ENCODE results near the gene MYH16.

Gene MYH16

GRCh38 chr7:99249985-99250575 is 22.6 kb upstream of the MYH16 start:
- Mint-ChIP-seq H3K27ac (no peak overlapping the region), H3K4me1 (ENCODE audit: low read depth) (no peaks in the 10 kb centered on the region), H3K4me3 (no peak overlapping the region), H3K36me3 (no peaks in the 10 kb centered on the region), H3K9me3 (ENCODE audit: low read depth) (no peaks in the 10 kb centered on the region), H3K27me3 (peaks cover 3% of the 10 kb centered on the region)

DNA sequence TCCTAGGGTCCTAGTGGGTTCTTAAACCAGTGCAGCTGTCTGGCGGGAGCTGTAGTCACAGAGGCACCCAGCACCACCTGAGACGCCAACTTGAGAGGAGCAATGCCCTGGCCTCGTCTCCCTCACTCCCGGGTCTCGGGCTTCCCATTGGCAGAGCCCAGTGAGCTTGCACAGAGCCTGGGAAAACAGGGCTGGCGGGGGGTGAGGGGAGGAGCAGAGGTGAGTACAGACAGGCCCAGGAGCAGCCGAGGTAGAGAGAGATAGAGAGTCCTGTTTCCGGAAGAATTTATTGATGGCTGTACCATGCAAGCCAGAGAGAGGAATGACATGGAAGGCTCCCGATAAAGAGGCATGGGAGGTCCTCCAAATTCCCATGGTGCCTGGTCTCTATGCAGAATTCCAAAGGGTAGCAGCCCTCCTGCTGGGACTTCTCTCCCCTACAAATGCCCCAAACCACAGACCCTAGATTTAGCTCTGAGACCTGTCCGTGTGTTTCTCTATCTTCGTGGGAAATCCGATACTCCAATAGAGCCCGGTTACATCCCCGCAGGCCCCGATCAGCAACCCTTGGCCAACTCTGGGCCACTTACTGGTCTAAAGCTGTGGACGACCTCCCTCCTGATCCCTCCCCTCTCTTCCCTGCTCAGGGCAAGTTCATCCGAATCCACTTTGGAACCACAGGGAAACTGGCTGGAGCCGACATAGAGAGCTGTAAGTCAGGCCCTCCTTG is 20.3 kb upstream of the MYH16 start:
- H3K27ac Mint-ChIP-seq = no peak overlapping the region
- no peak overlapping the region for H3K4me3 Mint-ChIP-seq
- peaks cover 2% of the 10 kb centered on the region for H3K27me3 Mint-ChIP-seq
- no peaks in the 10 kb centered on the region for H3K36me3 Mint-ChIP-seq
- H3K9me3 Mint-ChIP-seq (ENCODE audit: low read depth) = no peaks in the 10 kb centered on the region
- no peaks in the 10 kb centered on the region for H3K4me1 Mint-ChIP-seq (ENCODE audit: low read depth)

DNA sequence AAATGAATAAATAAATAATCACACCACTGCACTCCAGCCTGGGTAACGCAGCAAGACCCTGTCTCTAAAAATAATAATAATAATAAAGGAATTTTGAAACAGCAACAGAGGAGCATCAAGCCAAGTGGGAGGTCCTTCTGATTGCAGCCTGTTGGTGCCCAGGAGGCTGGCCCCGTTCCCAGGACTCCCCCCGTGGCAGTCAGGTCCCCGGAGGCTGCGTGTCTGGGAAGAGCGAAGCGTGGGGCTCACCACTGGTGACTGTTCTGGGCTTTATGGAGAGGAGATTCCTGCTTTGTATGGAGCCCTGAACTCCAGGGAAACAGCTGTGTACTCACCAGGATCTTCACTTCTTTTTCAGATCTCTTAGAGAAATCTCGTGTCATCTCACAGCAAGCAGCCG is 19.3 kb upstream of the MYH16 start:
- Mint-ChIP-seq H3K36me3 (no peaks in the 10 kb centered on the region), H3K4me1 (ENCODE audit: low read depth) (no peaks in the 10 kb centered on the region), H3K9me3 (ENCODE audit: low read depth) (no peaks in the 10 kb centered on the region), H3K27ac (no peak overlapping the region), H3K4me3 (no peak overlapping the region), H3K27me3 (peaks cover 2% of the 10 kb centered on the region)

DNA sequence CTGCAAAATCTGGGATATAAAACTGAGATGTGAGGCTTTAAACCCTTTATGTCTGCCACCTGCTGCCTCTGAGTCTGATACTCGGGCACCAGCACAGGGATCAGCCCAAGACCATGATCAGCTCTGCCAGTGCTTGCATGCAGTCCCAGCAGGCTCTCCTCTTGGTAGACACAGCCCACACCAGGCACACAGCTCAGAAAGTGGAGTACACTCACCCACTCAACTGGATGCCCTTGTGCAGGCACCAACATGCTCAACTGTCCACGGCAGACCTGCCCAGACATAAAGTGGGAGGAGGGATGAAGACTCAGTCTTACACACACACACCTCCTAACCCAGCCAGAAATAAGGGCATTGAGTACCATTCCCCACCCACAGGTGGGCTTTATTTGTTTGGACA is 18.2 kb upstream of the MYH16 start:
- H3K9me3 Mint-ChIP-seq (ENCODE audit: low read depth) = no peaks in the 10 kb centered on the region
- H3K4me1 Mint-ChIP-seq (ENCODE audit: low read depth) = no peaks in the 10 kb centered on the region
- H3K27ac Mint-ChIP-seq = no peak overlapping the region
- H3K27me3 Mint-ChIP-seq = no peaks in the 10 kb centered on the region
- no peak overlapping the region for H3K4me3 Mint-ChIP-seq
- no peaks in the 10 kb centered on the region for H3K36me3 Mint-ChIP-seq

- Mint-ChIP-seq H3K36me3 (no peaks in the 10 kb centered on the region), H3K4me1 (ENCODE audit: low read depth) (no peaks in the 10 kb centered on the region), H3K27ac (no peak overlapping the region), H3K4me3 (no peak overlapping the region), H3K9me3 (ENCODE audit: low read depth) (no peaks in the 10 kb centered on the region), H3K27me3 (no peaks in the 10 kb centered on the region)
Measured at GRCh38 chr7:99255463-99255862, 17.2 kb upstream of the MYH16 start.

GRCh38 chr7:99257065-99257464 is 15.6 kb upstream of the MYH16 start:
- no peak overlapping the region for H3K27ac Mint-ChIP-seq
- no peaks in the 10 kb centered on the region for H3K9me3 Mint-ChIP-seq (ENCODE audit: low read depth)
- H3K36me3 Mint-ChIP-seq = no peaks in the 10 kb centered on the region
- H3K27me3 Mint-ChIP-seq = peaks cover 1% of the 10 kb centered on the region
- H3K4me1 Mint-ChIP-seq (ENCODE audit: low read depth) = no peaks in the 10 kb centered on the region
- H3K4me3 Mint-ChIP-seq = no peak overlapping the region

DNA sequence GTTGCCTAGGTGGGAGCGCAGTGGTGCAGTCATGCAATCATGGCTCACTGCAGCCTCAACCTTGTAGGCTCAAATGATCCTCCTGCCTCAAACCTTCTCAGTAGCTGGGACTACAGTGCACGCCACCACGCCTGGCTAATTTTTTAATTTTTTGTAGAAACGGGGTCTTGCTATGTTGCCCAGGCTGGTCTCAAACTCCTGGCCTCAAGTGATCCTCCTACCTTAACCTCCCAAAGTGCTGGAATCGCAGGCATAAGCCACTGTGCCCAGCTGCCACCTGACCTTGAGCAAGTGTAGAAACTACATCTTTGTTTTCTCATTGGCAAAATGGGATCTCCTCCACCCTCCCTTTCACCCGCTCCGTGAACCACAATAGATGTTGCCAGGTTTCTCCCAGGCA is 15.0 kb upstream of the MYH16 start:
- H3K27me3 Mint-ChIP-seq = peaks cover 1% of the 10 kb centered on the region
- no peaks in the 10 kb centered on the region for H3K36me3 Mint-ChIP-seq
- H3K9me3 Mint-ChIP-seq (ENCODE audit: low read depth) = no peaks in the 10 kb centered on the region
- H3K4me3 Mint-ChIP-seq = no peak overlapping the region
- H3K27ac Mint-ChIP-seq = no peak overlapping the region
- no peaks in the 10 kb centered on the region for H3K4me1 Mint-ChIP-seq (ENCODE audit: low read depth)

DNA sequence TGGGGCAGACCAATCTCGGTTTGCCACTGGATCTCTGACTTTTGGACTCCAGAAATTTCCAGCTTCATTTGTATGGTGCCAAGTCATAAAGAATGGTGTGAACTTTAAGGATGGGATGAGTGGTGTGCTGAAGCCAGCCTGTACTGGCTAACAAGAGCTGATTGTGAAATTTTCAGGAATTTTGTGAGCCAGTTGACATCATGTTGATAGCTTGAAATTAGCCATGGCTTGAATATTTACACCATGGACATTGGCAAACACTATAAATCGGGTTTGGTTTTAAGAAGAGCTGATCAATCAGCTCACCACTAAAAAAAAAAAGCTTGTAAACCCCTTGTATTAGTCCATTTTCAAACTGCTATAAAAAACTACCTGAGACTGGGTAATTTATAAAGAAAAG is 14.1 kb upstream of the MYH16 start:
- H3K27me3 Mint-ChIP-seq = peaks cover 1% of the 10 kb centered on the region
- no peak overlapping the region for H3K27ac Mint-ChIP-seq
- H3K9me3 Mint-ChIP-seq (ENCODE audit: low read depth) = no peaks in the 10 kb centered on the region
- no peaks in the 10 kb centered on the region for H3K36me3 Mint-ChIP-seq
- no peak overlapping the region for H3K4me3 Mint-ChIP-seq
- H3K4me1 Mint-ChIP-seq (ENCODE audit: low read depth) = no peaks in the 10 kb centered on the region

- Mint-ChIP-seq H3K27me3 (peaks cover 1% of the 10 kb centered on the region), H3K27ac (no peak overlapping the region), H3K4me3 (no peak overlapping the region), H3K4me1 (ENCODE audit: low read depth) (no peaks in the 10 kb centered on the region), H3K9me3 (ENCODE audit: low read depth) (no peaks in the 10 kb centered on the region), H3K36me3 (no peaks in the 10 kb centered on the region)
Measured at GRCh38 chr7:99260395-99260794, 12.2 kb upstream of the MYH16 start.

DNA sequence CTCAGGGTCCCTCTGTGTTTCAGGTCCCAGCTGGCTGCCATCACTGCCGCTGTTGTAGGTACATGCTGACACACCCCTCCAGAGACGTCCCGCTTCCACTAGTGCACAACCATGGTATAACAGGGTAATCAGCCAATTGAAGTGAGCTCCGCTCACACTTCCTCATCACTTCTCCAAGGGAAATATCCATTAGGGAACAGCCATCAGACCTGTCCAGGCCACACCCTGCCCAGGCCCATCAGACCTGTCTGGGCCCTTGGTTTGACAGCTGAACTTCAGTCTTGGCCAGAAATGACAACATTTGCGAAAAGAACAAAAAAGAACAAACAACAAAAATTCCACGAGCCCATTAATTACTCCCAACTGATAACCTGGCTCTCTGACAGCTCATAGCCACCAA is 11.0 kb upstream of the MYH16 start:
- H3K9me3 Mint-ChIP-seq (ENCODE audit: low read depth) = no peaks in the 10 kb centered on the region
- no peak overlapping the region for H3K4me3 Mint-ChIP-seq
- H3K27ac Mint-ChIP-seq = no peak overlapping the region
- H3K4me1 Mint-ChIP-seq (ENCODE audit: low read depth) = no peaks in the 10 kb centered on the region
- peaks cover 1% of the 10 kb centered on the region for H3K27me3 Mint-ChIP-seq
- H3K36me3 Mint-ChIP-seq = no peaks in the 10 kb centered on the region

GRCh38 chr7:99265848-99266480 is 6.7 kb upstream of the MYH16 start:
- H3K4me3 Mint-ChIP-seq = no peak overlapping the region
- no peaks in the 10 kb centered on the region for H3K9me3 Mint-ChIP-seq (ENCODE audit: low read depth)
- no peak overlapping the region for H3K27ac Mint-ChIP-seq
- H3K4me1 Mint-ChIP-seq (ENCODE audit: low read depth) = no peaks in the 10 kb centered on the region
- H3K27me3 Mint-ChIP-seq = peaks cover 1% of the 10 kb centered on the region
- H3K36me3 Mint-ChIP-seq = no peaks in the 10 kb centered on the region

- no peak overlapping the region for H3K27ac Mint-ChIP-seq
Measured at GRCh38 chr7:99267481-99267840, 5.2 kb upstream of the MYH16 start.

GRCh38 chr7:99267841-99268576 is 4.6 kb upstream of the MYH16 start:
- Mint-ChIP-seq H3K4me1 (ENCODE audit: low read depth) (peaks cover 2% of the 10 kb centered on the region), H3K27ac (no peak overlapping the region), H3K36me3 (no peaks in the 10 kb centered on the region), H3K27me3 (no peaks in the 10 kb centered on the region), H3K4me3 (no peak overlapping the region), H3K9me3 (ENCODE audit: low read depth) (no peaks in the 10 kb centered on the region)

More at GRCh38 chr7:99267481-99267840, 5.2 kb upstream of the MYH16 start:
- no peaks in the 10 kb centered on the region for H3K4me1 Mint-ChIP-seq (ENCODE audit: low read depth)
- H3K4me3 Mint-ChIP-seq = no peak overlapping the region
- H3K27me3 Mint-ChIP-seq = no peaks in the 10 kb centered on the region
- no peaks in the 10 kb centered on the region for H3K36me3 Mint-ChIP-seq
- no peaks in the 10 kb centered on the region for H3K9me3 Mint-ChIP-seq (ENCODE audit: low read depth)

DNA sequence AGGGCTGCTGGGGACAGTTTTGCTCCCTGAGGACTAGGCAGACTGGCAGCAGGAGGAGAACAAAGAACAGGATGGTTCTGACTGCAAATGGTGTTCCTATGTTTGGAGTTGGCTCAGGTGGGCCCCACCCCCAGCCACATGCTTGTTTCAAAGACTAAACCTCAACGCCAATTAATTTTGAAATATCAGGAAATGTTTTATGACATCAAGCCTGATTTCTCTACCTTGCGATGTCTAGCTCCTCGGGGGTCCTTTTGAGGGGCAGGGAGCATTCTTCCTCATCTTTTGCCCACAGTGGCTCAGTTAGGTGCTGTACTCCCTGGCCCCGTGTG is 4.1 kb upstream of the MYH16 start:
- Mint-ChIP-seq H3K4me3 (no peak overlapping the region), H3K27ac (no peak overlapping the region), H3K36me3 (no peaks in the 10 kb centered on the region), H3K9me3 (ENCODE audit: low read depth) (no peaks in the 10 kb centered on the region), H3K27me3 (no peaks in the 10 kb centered on the region), H3K4me1 (ENCODE audit: low read depth) (peaks cover 3% of the 10 kb centered on the region)

DNA sequence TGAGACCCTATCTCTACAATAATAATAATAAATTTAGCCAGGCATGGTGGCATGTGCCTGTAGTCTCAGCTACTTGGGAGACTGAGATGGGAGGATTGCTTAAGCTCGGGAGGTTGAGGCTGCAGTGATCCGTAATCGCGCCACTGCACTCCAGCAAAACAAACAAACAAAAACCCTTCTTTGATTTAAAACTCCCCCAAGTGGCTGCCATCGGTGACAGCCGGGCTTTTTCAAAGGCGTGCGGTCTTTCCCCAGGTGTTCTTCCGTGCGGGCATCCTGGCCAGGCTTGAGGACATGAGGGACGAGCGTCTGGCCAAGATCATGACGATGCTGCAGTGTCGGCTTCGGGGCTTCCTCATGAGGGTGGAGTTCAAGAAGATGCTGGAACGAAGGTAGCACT is 1.9 kb upstream of the MYH16 start:
- peaks cover 12% of the 10 kb centered on the region for H3K4me1 Mint-ChIP-seq (ENCODE audit: low read depth)
- no peaks in the 10 kb centered on the region for H3K9me3 Mint-ChIP-seq (ENCODE audit: low read depth)
- no peaks in the 10 kb centered on the region for H3K27me3 Mint-ChIP-seq
- H3K4me3 Mint-ChIP-seq = no peak overlapping the region
- H3K36me3 Mint-ChIP-seq = no peaks in the 10 kb centered on the region
- no peak overlapping the region for H3K27ac Mint-ChIP-seq

All from activated naive CD8-positive, alpha-beta T cell (primary cell).